H9 (cell line): Measurements from ENCODE around the gene COX7B2. TPM values are rescaled to one million over a fixed set of nuclear protein-coding genes. Genes with fewer than 3 reads are reported as not detected.

Source experiments
- DNase-seq: peaks from one replicate; pipeline ENCODE4 v3.0.0-alpha.2; 2017
- H2AFZ ChIP-seq: one replicate; pipeline ENCODE4 v1.6.1; 2013; ENCODE audit warnings: mild to moderate bottlenecking, low read length, control low read depth, moderate library complexity
- H2AK5ac ChIP-seq: 2 replicates; pipeline ENCODE4 v1.6.1; 2013; ENCODE audit warnings: low read length, control low read depth, mixed read lengths; ENCODE audit not compliant: insufficient read length
- H2BK120ac ChIP-seq: one replicate; pipeline ENCODE4 v1.6.1; 2013; ENCODE audit warnings: low read depth, mild to moderate bottlenecking, low read length, control low read depth, inconsistent platforms; ENCODE audit not compliant: poor library complexity, severe bottlenecking
- H2BK12ac ChIP-seq: 2 replicates; pipeline ENCODE4 v1.6.1; 2013; ENCODE audit warnings: low read length, control low read depth, mixed read lengths, low read depth; ENCODE audit not compliant: insufficient read length
- H2BK15ac ChIP-seq: 2 replicates; pipeline ENCODE4 v1.6.1; 2013; ENCODE audit warnings: low read depth, low read length, control low read depth
- H2BK20ac ChIP-seq: one replicate; pipeline ENCODE4 v1.6.1; 2013; ENCODE audit warnings: low read depth, mild to moderate bottlenecking, low read length, control low read depth, inconsistent platforms; ENCODE audit not compliant: poor library complexity, severe bottlenecking
- H2BK5ac ChIP-seq: 2 replicates; pipeline ENCODE4 v1.6.1; 2013; ENCODE audit warnings: low read length, control low read depth, mixed read lengths; ENCODE audit not compliant: insufficient read length
- H3K14ac ChIP-seq: 2 replicates; pipeline ENCODE4 v1.6.1; 2013; ENCODE audit warnings: low read length, control low read depth; ENCODE audit not compliant: insufficient read depth
- H3K18ac ChIP-seq: 2 replicates; pipeline ENCODE4 v1.6.1; 2013; ENCODE audit warnings: low read depth, mild to moderate bottlenecking, mixed read lengths, low read length, control low read depth; ENCODE audit not compliant: insufficient read length
- H3K23ac ChIP-seq: 2 replicates; pipeline ENCODE4 v1.6.1; 2013; ENCODE audit warnings: low read length, control low read depth, mixed read lengths, low read depth; ENCODE audit not compliant: insufficient read length
- H3K23me2 ChIP-seq: 2 replicates; pipeline ENCODE4 v1.6.1; 2013; ENCODE audit warnings: low read depth, mild to moderate bottlenecking, mixed read lengths, low read length, control low read depth; ENCODE audit not compliant: insufficient read length, poor library complexity, severe bottlenecking
- H3K27ac ChIP-seq: 2 replicates; pipeline ENCODE4 v1.5.1; 2013; ENCODE audit warnings: low read length, control low read depth, mixed read lengths, low read depth; ENCODE audit not compliant: insufficient read length
- H3K27me3 ChIP-seq: 2 replicates; pipeline ENCODE4 v1.6.1; 2013; ENCODE audit warnings: low read length, control low read depth, inconsistent platforms; ENCODE audit not compliant: insufficient read depth
- H3K4ac ChIP-seq: 2 replicates; pipeline ENCODE4 v1.6.1; 2013; ENCODE audit warnings: low read depth, mild to moderate bottlenecking, control low read depth, inconsistent platforms, low read length, moderate library complexity
- H3K4me1 ChIP-seq: 2 replicates; pipeline ENCODE4 v1.6.1; 2013; ENCODE audit warnings: low read length, control low read depth, inconsistent platforms; ENCODE audit not compliant: insufficient read depth
- H3K4me2 ChIP-seq: 2 replicates; pipeline ENCODE4 v1.6.1; 2013; ENCODE audit warnings: low read length, control low read depth, mixed read lengths; ENCODE audit not compliant: insufficient read length, insufficient read depth
- H3K56ac ChIP-seq: 2 replicates; pipeline ENCODE4 v1.6.1; 2013; ENCODE audit warnings: low read depth, mild to moderate bottlenecking, mixed read lengths, low read length, control low read depth; ENCODE audit not compliant: insufficient read length
- H3K79me1 ChIP-seq: 2 replicates; pipeline ENCODE4 v1.6.1; 2013; ENCODE audit warnings: low read depth, mild to moderate bottlenecking, moderate library complexity, low read length, control low read depth, inconsistent platforms; ENCODE audit not compliant: insufficient read depth, poor library complexity, severe bottlenecking
- H3K79me2 ChIP-seq: 2 replicates; pipeline ENCODE4 v1.6.1; 2013; ENCODE audit warnings: low read length, control low read depth, inconsistent platforms; ENCODE audit not compliant: insufficient read depth
- H3K9ac ChIP-seq: 2 replicates; pipeline ENCODE4 v1.6.1; 2013; ENCODE audit warnings: low read length, control low read depth, mixed read lengths; ENCODE audit not compliant: insufficient read length; ENCODE audit errors: extremely low read depth
- H3K9me3 ChIP-seq: one replicate; pipeline ENCODE4 v1.6.1; 2013; ENCODE audit warnings: low read depth, low read length, inconsistent platforms; ENCODE audit not compliant: control insufficient read depth
- H3T11ph ChIP-seq: one replicate; pipeline ENCODE4 v1.6.1; 2013; ENCODE audit warnings: mild to moderate bottlenecking, low read length, control low read depth, inconsistent platforms
- H4K20me1 ChIP-seq: one replicate; pipeline ENCODE4 v1.6.1; 2013; ENCODE audit not compliant: control insufficient read depth, insufficient read length, insufficient read depth
- H4K5ac ChIP-seq: 2 replicates; pipeline ENCODE4 v1.6.1; 2013; ENCODE audit warnings: low read depth, mild to moderate bottlenecking, mixed read lengths, low read length, control low read depth; ENCODE audit not compliant: insufficient read length
- H4K8ac ChIP-seq: replicated peaks from 2 replicates; pipeline ENCODE4 v1.6.1; 2013; ENCODE audit warnings: low read length, control low read depth, mixed read lengths, low read depth; ENCODE audit not compliant: insufficient read length
- H4K91ac ChIP-seq: 2 replicates; pipeline ENCODE4 v1.6.1; 2013; ENCODE audit warnings: low read depth, mild to moderate bottlenecking, moderate library complexity, mixed read lengths, low read length, control low read depth; ENCODE audit not compliant: insufficient read length
- H3K27ac Mint-ChIP-seq, 3 experiments: 2 replicates in 2 of 3; 3 replicates in 1 of 3; pipeline ENCODE4 v1.8.0; 2020 to 2021; ENCODE audit warnings: mixed read lengths in 3 of 3, mild to moderate bottlenecking in 1 of 3, moderate library complexity in 1 of 3
- H3K27me3 Mint-ChIP-seq: 2 replicates; pipeline ENCODE4 v1.8.0; 2021; ENCODE audit warnings: low read depth, mild to moderate bottlenecking, moderate library complexity, mixed read lengths
- H3K36me3 Mint-ChIP-seq, 3 experiments: 2 replicates in 2 of 3; 3 replicates in 1 of 3; pipeline ENCODE4 v1.8.0; 2020 to 2021; ENCODE audit warnings: low read depth in 3 of 3, mixed read lengths in 3 of 3; ENCODE audit not compliant: insufficient read depth in 1 of 3
- H3K4me1 Mint-ChIP-seq, 2 experiments: 2 replicates each; pipeline ENCODE4 v1.8.0; 2020; ENCODE audit warnings: mixed read lengths in 2 of 2
- H3K4me3 Mint-ChIP-seq, 2 experiments: 2 replicates in 1 of 2; 3 replicates in 1 of 2; pipeline ENCODE4 v1.8.0; 2020 to 2021; ENCODE audit warnings: mild to moderate bottlenecking in 2 of 2, mixed read lengths in 2 of 2, moderate library complexity in 1 of 2
- H3K9me3 Mint-ChIP-seq, 2 experiments: 2 replicates in 1 of 2; 3 replicates in 1 of 2; pipeline ENCODE4 v1.8.0; 2020; ENCODE audit warnings: mild to moderate bottlenecking in 2 of 2, mixed read lengths in 2 of 2, moderate library complexity in 1 of 2
- CTCF ChIP-seq: fragments of 200-600 bp; sonication (generic); conservative IDR thresholded peaks from 3 replicates; pipeline ENCODE4 v1.8.0; 2021; ENCODE audit warnings: antibody characterized with exemption, mild to moderate bottlenecking
- whole genome bisulfite sequencing: extraction: QIAGEN DNeasy Blood & Tissue Kit; methylation state at CpG from one replicate; pipeline ENCODE4 v1.1.7; 2013; ENCODE audit warnings: missing lambda C conversion rate, low lambda C conversion rate, mixed read lengths; ENCODE audit not compliant: insufficient read length; ENCODE audit errors: extremely low coverage; 5-methylcytosine and 5-hydroxymethylcytosine counted together
- total RNA-seq: library from RNA; stranded (reverse); gene quantifications from 2 replicates; pipeline ENCODE4 v1.2.1, GENCODE V29; 2021

The COX7B2 gene
- total RNA-seq, 1 experiment from 2014 or later: not detected

- no peak overlapping the region for H3K4ac ChIP-seq
- H2BK15ac ChIP-seq: no peak overlapping the region
- H3K23me2 ChIP-seq: no peaks in the 10 kb centered on the region
- Mint-ChIP-seq H3K4me1 (0 out of 4 replicates have a peak, but pooled peaks cover 0 to 2% of the 10 kb centered on the region in 2 experiments), H3K4me3 (no peak overlapping the region), H3K27me3 (no peaks in the 10 kb centered on the region), H3K36me3 (no peaks in the 10 kb centered on the region), H3K9me3 (no peaks in the 10 kb centered on the region; a peak in 1 of 5 replicates), H3K27ac (no peak overlapping the region)
- H3K14ac ChIP-seq: no peak overlapping the region
- WGBS: no CpG with 5 or more reads among the region's 5 CpGs
- H2AK5ac ChIP-seq: no peak overlapping the region
- H2BK5ac ChIP-seq: no peak overlapping the region
- no peak for DNase-seq
- no peaks in the 10 kb centered on the region for H3K4me1 ChIP-seq
- H2BK20ac ChIP-seq: no peak overlapping the region
- no peaks in the 10 kb centered on the region for H4K20me1 ChIP-seq
- no peak overlapping the region for H2BK12ac ChIP-seq
- no peaks in the 10 kb centered on the region for H3K27me3 ChIP-seq
- H2AFZ ChIP-seq: no peak overlapping the region
- H3K56ac ChIP-seq: no peak overlapping the region
- H2BK120ac ChIP-seq: no peak overlapping the region
- no peak overlapping the region for H4K5ac ChIP-seq
- no peak overlapping the region for H3K27ac ChIP-seq
- H3K23ac ChIP-seq: no peak overlapping the region
- H3K9me3 ChIP-seq: no peaks in the 10 kb centered on the region
- no peaks in the 10 kb centered on the region for H3K79me2 ChIP-seq
- no peak overlapping the region for H3K4me2 ChIP-seq
- no peak overlapping the region for H4K8ac ChIP-seq
- H3K18ac ChIP-seq: no peak overlapping the region
- H4K91ac ChIP-seq: no peak overlapping the region
- no peak for TF ChIP-seq CTCF
- no peak overlapping the region for H3K9ac ChIP-seq
- no peaks in the 10 kb centered on the region for H3K79me1 ChIP-seq
- no peak overlapping the region for H3T11ph ChIP-seq
Observed at GRCh38 chr4:46894826-46895225, 14.2 kb downstream of the COX7B2 start.
